SK-N-SH (cell line): ENCODE results near the gene OR14A16. TPM values are rescaled to one million over a fixed set of nuclear protein-coding genes. Genes with fewer than 3 reads are reported as not detected.

Source experiments
- CTCF ChIA-PET: fragments of 300-600, 350-600 bp; formaldehyde crosslinking; extraction: SDS; loops from one replicate; lab custom pipeline; 2021; lab: Yijun Ruan, JAX
- POLR2A ChIA-PET: fragments of 350-600 bp; sonication (Branson Sonifier 250); formaldehyde crosslinking; extraction: SDS; loops from one replicate; lab custom pipeline; 2020; ENCODE audit warnings: antibody characterized with exemption, inconsistent platforms; lab: Yijun Ruan, JAX
- DNase-seq: peaks from one replicate; pipeline ENCODE4 v3.0.0; 2012
- H2AFZ ChIP-seq: fragments of 200-600 bp; sonication (generic); 2 replicates; pipeline ENCODE4 v1.8.1; 2016; ENCODE audit warnings: antibody characterized with exemption, mild to moderate bottlenecking, low read depth
- H3F3A ChIP-seq: fragments of 200-600 bp; sonication (generic); replicated peaks from 2 replicates; pipeline ENCODE3; 2016; ENCODE audit warnings: antibody characterized with exemption, mild to moderate bottlenecking; ENCODE audit not compliant: insufficient read depth
- H3K27ac ChIP-seq, 2 experiments: fragments of 200-500 bp in 1 of 2; fragments of 200-600 bp in 1 of 2; sonication (Bioruptor generic) in 1 of 2; sonication (generic), shearing (Covaris generic) in 1 of 2; 2 replicates each; pipeline versions ENCODE4 v1.5.1 to v1.6.1; 2014 to 2016; ENCODE audit warnings: low read depth in 2 of 2, inconsistent platforms in 1 of 2, low read length in 1 of 2, mild to moderate bottlenecking in 1 of 2, mixed read lengths in 1 of 2
- H3K27me3 ChIP-seq: fragments of 200-600 bp; sonication (generic), shearing (Covaris generic); 2 replicates; pipeline ENCODE4 v1.6.1; 2016; ENCODE audit warnings: mixed run types; ENCODE audit not compliant: insufficient read depth
- H3K36me3 ChIP-seq, 2 experiments: fragments of 200-500 bp in 1 of 2; fragments of 200-600 bp in 1 of 2; sonication (Bioruptor generic) in 1 of 2; sonication (generic) in 1 of 2; replicated peaks in 1 of 2; 2 replicates each; pipeline versions ENCODE3 to v1.5.1; 2014 to 2016; ENCODE audit warnings: low read length in 1 of 2, mild to moderate bottlenecking in 1 of 2; ENCODE audit not compliant: insufficient read depth in 2 of 2, control insufficient read depth in 1 of 2
- H3K4me1 ChIP-seq, 2 experiments: fragments of 200-500 bp in 1 of 2; fragments of 200-600 bp in 1 of 2; sonication (Bioruptor generic) in 1 of 2; sonication (generic), shearing (Covaris generic) in 1 of 2; 2 replicates each; pipeline versions ENCODE4 v1.5.1 to v1.6.1; 2014 to 2016; ENCODE audit warnings: low read depth in 1 of 2, low read length in 1 of 2, mixed run types in 1 of 2; ENCODE audit not compliant: insufficient read depth in 2 of 2, control insufficient read depth in 1 of 2
- H3K4me2 ChIP-seq: fragments of 200-600 bp; sonication (generic), shearing (Covaris generic); 2 replicates; pipeline ENCODE4 v1.6.1; 2017; ENCODE audit warnings: mixed run types
- H3K4me3 ChIP-seq, 2 experiments: fragments of 200-500 bp in 1 of 2; fragments of 200-600 bp in 1 of 2; sonication (Bioruptor generic) in 1 of 2; sonication (generic), shearing (Covaris generic) in 1 of 2; 2 replicates each; pipeline versions ENCODE4 v1.5.1 to v1.8.1; 2014 to 2016; ENCODE audit warnings: low read depth in 2 of 2, inconsistent platforms in 1 of 2, low read length in 1 of 2, mild to moderate bottlenecking in 1 of 2, mixed read lengths in 1 of 2, moderate library complexity in 1 of 2
- H3K79me2 ChIP-seq: fragments of 200-600 bp; sonication (generic); 2 replicates; pipeline ENCODE4 v1.8.1; 2017; ENCODE audit warnings: mild to moderate bottlenecking; ENCODE audit not compliant: insufficient read depth
- H3K9ac ChIP-seq: fragments of 200-600 bp; sonication (generic); 2 replicates; pipeline ENCODE4 v1.6.1; 2017; ENCODE audit warnings: mixed run types
- H3K9me2 ChIP-seq: fragments of 200-600 bp; sonication (generic); 2 replicates; pipeline ENCODE4 v1.6.1; 2017; ENCODE audit warnings: mixed run types
- H3K9me3 ChIP-seq: fragments of 200-600 bp; sonication (generic); 2 replicates; pipeline ENCODE4 v1.6.1; 2017; ENCODE audit warnings: mixed run types, mild to moderate bottlenecking, moderate library complexity
- H4K20me1 ChIP-seq: fragments of 200-600 bp; sonication (generic); 2 replicates; pipeline ENCODE4 v1.6.1; 2017; ENCODE audit warnings: mild to moderate bottlenecking, mixed run types; ENCODE audit not compliant: insufficient read depth
- CHD2 ChIP-seq: fragments of 150-350 bp; IDR thresholded peaks from 2 replicates; pipeline ENCODE4 v1.6.1; 2018; ENCODE audit warnings: low read length; ENCODE audit not compliant: partially characterized antibody
- EP300 ChIP-seq, 2 experiments: IDR thresholded peaks; 2 replicates each; pipeline versions ENCODE4 v1.4.0 to v1.6.1; 2012; ENCODE audit warnings: borderline replicate concordance in 1 of 2, low read depth in 1 of 2, low read length in 1 of 2
- EZH2phosphoT487 ChIP-seq: fragments of 200-600 bp; sonication (generic); IDR thresholded peaks from 2 replicates; pipeline ENCODE4 v1.6.1; 2017; ENCODE audit warnings: low read depth, mixed run types, mild to moderate bottlenecking, antibody characterized with exemption, moderate library complexity, borderline replicate concordance
- FOXJ3 ChIP-seq: sonication (generic); formaldehyde crosslinking; IDR thresholded peaks from 2 replicates; pipeline ENCODE4 v1.5.1; 2020; ENCODE audit warnings: mild to moderate bottlenecking, missing genetic modification reagents
- FOXM1 ChIP-seq: IDR thresholded peaks from 2 replicates; pipeline ENCODE4 v1.4.0; 2012; ENCODE audit warnings: low read depth, mild to moderate bottlenecking
- GABPA ChIP-seq: IDR thresholded peaks from 2 replicates; pipeline ENCODE4 v1.4.0; 2012; ENCODE audit warnings: low read depth, mild to moderate bottlenecking
- IRF3 ChIP-seq: fragments of 150-350 bp; IDR thresholded peaks from 2 replicates; pipeline ENCODE4 v1.6.1; 2016; ENCODE audit warnings: mild to moderate bottlenecking, low read depth, low read length
- JUND ChIP-seq: IDR thresholded peaks from 2 replicates; pipeline ENCODE4 v1.4.0; 2012
- MAX ChIP-seq: IDR thresholded peaks from 2 replicates; pipeline ENCODE4 v1.4.0; 2012; ENCODE audit warnings: low read depth
- NRF1 ChIP-seq: IDR thresholded peaks from 2 replicates; pipeline ENCODE4 v1.6.1; 2012; ENCODE audit warnings: low read depth, mild to moderate bottlenecking, low read length
- POLR2AphosphoS5 ChIP-seq: IDR thresholded peaks from 2 replicates; pipeline ENCODE4 v1.6.1; 2012; ENCODE audit warnings: low read depth, low read length
- USF1 ChIP-seq: IDR thresholded peaks from 2 replicates; pipeline ENCODE4 v1.4.0; 2012; ENCODE audit warnings: low read depth, borderline replicate concordance
- USF2 ChIP-seq: fragments of 150-350 bp; IDR thresholded peaks from 2 replicates; pipeline ENCODE4 v1.6.1; 2017; ENCODE audit warnings: antibody characterized with exemption, low read length, low read depth, borderline replicate concordance
- YY1 ChIP-seq: IDR thresholded peaks from 2 replicates; pipeline ENCODE4 v1.4.0; 2012; ENCODE audit warnings: low read depth, mild to moderate bottlenecking
- WGBS: methylation state at CpG from one replicate; pipeline ENCODE4 v1.1.6; 2017; ENCODE audit warnings: low lambda C conversion rate; 5-methylcytosine and 5-hydroxymethylcytosine counted together
- polyA plus RNA-seq, 3 experiments: library from polyadenylated mRNA; depleted of rRNA; stranded (reverse); fragments of >200 nt; gene quantifications; 2 replicates each; pipeline ENCODE4 v1.2.3, GENCODE V29; 2012

OR14A16 gene
- polyA plus RNA-seq (2012; rRNA removed) = not detected in 2 replicates
- polyA plus RNA-seq (2012; cell fraction: cytosol; rRNA removed) = not detected in 2 replicates
- polyA plus RNA-seq (2012; cell fraction: nucleus; rRNA removed) = not detected in 2 replicates

- no peaks in the 10 kb centered on the region for H3K9me3 ChIP-seq
- H3K4me1 ChIP-seq = no peaks in the 10 kb centered on the region
- H3K79me2 ChIP-seq = no peaks in the 10 kb centered on the region
- DNase-seq = no peak
- TF ChIP-seq FOXM1 (no peak), YY1 (no peak), JUND (no peak), FOXJ3 (CRISPR knock-in tag) (no peak), CHD2 (no peak), POLR2AphosphoS5 (no peak), NRF1 (no peak)
- no peaks in the 10 kb centered on the region; the same call in 1 of the 2 replicates for H3K9me2 ChIP-seq
- WGBS = 0% methylated on average over 6 of the region's 6 CpGs
- H3F3A ChIP-seq = no peaks in the 10 kb centered on the region
- H4K20me1 ChIP-seq = no peaks in the 10 kb centered on the region
- H3K4me2 ChIP-seq = no peak within 1 kb of the TSS
- H3K36me3 ChIP-seq = no peaks in the 10 kb centered on the region
- ChIA-PET CTCF (interaction anchor here (0.5 kb wide), 1 partner anchor 97 kb away, joined by 3 read pairs; no protein-coding TSS in a partner anchor), POLR2A (no interaction called here)
- no peak within 1 kb of the TSS for H3K9ac ChIP-seq
- no peak within 1 kb of the TSS for H3K4me3 ChIP-seq
- H2AFZ ChIP-seq = no peak within 1 kb of the TSS
- no peaks in the 10 kb centered on the region for H3K27me3 ChIP-seq
- no peak within 1 kb of the TSS for H3K27ac ChIP-seq
Observed at GRCh38 chr1:247824023-247824422, at the start of gene OR14A16. OR14A16 (minus strand) TSS chr1:247824119; CDS start chr1:247815729, 8,390 bp downstream.

GRCh38 chr1:247865416-247865815 is 41.5 kb upstream of the OR14A16 start:
- no peaks in the 10 kb centered on the region for H3F3A ChIP-seq
- DNase-seq = no peak
- H3K79me2 ChIP-seq = no peaks in the 10 kb centered on the region
- POLR2A ChIA-PET = no interaction called here
- TF ChIP-seq YY1 = no peak
- no peak for TF ChIP-seq USF2
- TF ChIP-seq, all 33 proteins: peak for 0
- H2AFZ ChIP-seq = no peak overlapping the region
- no peaks in the 10 kb centered on the region for H4K20me1 ChIP-seq
- no peak overlapping the region for H3K4me3 ChIP-seq
- WGBS = 40% methylated on average over 6 of the region's 6 CpGs
- no peaks in the 10 kb centered on the region for H3K4me1 ChIP-seq
- H3K36me3 ChIP-seq = no peaks in the 10 kb centered on the region
- CTCF ChIA-PET = no interaction called here
- no peaks in the 10 kb centered on the region for H3K9me2 ChIP-seq
- H3K4me2 ChIP-seq = no peak overlapping the region
- no peaks in the 10 kb centered on the region; the same call in 1 of the 2 replicates for H3K27me3 ChIP-seq
- H3K9me3 ChIP-seq = no peaks in the 10 kb centered on the region
- no peak overlapping the region for H3K27ac ChIP-seq
- no peak overlapping the region for H3K9ac ChIP-seq

DNA sequence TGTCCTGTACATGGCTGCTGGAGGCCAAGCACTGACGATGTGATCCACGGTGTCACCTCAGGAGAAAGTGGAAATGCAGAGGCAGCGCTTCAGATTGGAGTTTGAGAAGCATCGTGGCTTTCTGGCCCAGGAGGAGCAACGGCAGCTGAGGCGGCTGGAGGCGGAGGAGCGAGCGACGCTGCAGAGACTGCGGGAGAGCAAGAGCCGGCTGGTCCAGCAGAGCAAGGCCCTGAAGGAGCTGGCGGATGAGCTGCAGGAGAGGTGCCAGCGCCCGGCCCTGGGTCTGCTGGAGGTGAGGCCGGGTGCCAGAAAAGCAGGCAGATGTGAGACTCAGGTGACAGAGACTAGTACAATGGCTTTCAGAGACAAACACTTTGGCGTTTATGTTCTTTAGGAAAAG is 40.7 kb upstream of the OR14A16 start:
- no peak overlapping the region for H3K4me2 ChIP-seq
- H3F3A ChIP-seq = no peaks in the 10 kb centered on the region
- no peaks in the 10 kb centered on the region for H3K79me2 ChIP-seq
- ChIA-PET POLR2A (no interaction called here), CTCF (no interaction called here)
- no peak for DNase-seq
- H3K36me3 ChIP-seq = no peaks in the 10 kb centered on the region
- no peak overlapping the region for H3K4me3 ChIP-seq
- 39% methylated on average over 15 of the region's 17 CpGs for WGBS
- H3K9me3 ChIP-seq = no peaks in the 10 kb centered on the region
- H3K27me3 ChIP-seq = no peaks in the 10 kb centered on the region; the same call in 1 of the 2 replicates
- no peaks in the 10 kb centered on the region for H4K20me1 ChIP-seq
- no peak for TF ChIP-seq IRF3
- TF ChIP-seq EZH2phosphoT487 = no peak
- TF ChIP-seq MAX = no peak
- no peak for TF ChIP-seq GABPA
- no peak for TF ChIP-seq USF1
- no peak for TF ChIP-seq EP300 (IDR thresholded peaks at IDR 0.05; ENCODE audit: borderline replicate concordance in 1 of 2, low read depth in 1 of 2, low read length in 1 of 2)
- H3K4me1 ChIP-seq = no peaks in the 10 kb centered on the region
- no peak overlapping the region for H2AFZ ChIP-seq
- no peak overlapping the region for H3K27ac ChIP-seq
- H3K9me2 ChIP-seq = no peaks in the 10 kb centered on the region
- H3K9ac ChIP-seq = no peak overlapping the region
